ENCODE data around the gene SUSD4. TPM values are rescaled to one million over a fixed set of nuclear protein-coding genes. Genes with fewer than 3 reads are reported as not detected.
A peak's percentile ranks its signal among the peaks of the same experiment; 100 is the strongest.

SUSD4 gene
- total and polyA plus RNA-seq, 9 of the 15 experiments (the other 6 are each of a cell fraction or from before 2014, with no cell fraction given): 0.06 to 1.7 (median 0.09) TPM; not detected in 4

DNA sequence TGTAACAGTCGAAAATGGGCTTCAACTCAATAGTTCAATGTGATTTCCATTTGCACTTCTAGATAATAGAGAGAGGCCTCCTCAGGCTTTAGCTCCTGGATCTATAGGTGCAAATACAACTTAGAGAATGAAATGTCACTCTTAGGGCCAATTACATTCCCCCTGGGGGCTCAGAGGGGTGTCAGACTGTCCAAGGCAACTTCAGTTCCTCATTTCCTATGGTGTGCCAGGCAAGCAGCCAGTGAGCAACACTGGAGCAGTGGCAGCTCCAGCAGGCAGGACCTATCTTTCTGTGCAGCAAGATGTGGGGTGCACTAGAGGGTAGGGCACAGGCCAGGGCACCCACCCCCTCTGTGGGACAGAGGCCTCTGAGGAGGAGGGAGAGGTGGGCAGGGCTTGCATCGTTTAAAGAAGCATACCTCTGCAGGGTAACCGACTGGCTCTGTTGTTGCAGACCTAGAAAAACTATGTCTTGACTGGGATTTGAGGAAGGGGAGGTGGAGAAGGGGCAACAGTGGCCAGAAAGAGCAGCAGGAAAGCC is 97.3 kb downstream of the SUSD4 start:
- BruUV-seq (replicated peaks): no TSS peak

DNA sequence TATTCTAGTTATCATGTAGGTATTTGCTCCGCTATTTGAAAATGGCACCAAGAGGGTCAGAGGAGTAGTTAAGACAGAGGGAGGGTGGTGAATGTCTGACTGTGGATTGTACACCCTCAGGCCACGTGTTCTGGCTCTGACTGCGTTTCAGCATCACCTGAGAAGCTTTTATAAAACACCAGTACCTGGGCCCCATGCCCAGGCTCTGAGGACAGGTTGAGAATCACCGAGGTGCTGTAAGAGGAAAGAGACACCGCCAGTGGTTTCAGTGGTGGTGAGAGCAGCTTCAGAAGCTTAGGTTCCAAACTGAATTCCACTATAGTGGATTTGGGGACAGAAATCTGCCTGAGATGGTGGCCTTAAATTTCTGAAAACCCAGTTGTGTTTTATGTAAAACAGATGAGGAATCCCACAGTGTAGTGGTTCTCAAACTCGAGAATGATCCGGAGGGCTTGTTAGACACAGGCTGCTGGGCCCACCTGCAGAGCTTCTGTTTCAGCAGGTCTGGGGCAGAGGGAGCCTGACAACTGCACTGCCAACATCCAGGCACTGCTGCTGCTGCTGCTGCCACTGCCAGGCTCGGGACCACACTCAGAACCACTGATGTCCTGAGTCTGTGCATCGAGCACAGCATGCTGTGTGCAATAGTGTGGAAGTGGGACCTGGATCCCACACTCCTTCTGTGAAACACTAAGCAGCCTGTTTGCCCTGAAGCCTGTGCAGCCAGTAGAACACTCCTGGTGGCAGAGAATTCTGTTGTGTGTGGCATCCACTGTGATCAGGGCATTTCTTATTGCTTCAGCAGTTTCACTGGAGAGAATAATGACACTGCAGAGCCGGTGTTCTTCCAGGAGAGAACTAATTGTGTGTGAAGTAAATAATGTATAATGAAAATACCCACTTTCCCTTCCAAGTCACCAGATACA is 98.7 kb downstream of the SUSD4 start:
- H3K9me1 ChIP-seq (ENCODE audit: control insufficient read depth, insufficient read depth, low read length): no peaks in the 10 kb centered on the region
- H3K4me1 ChIP-seq (replicated peaks in 1 of 2; ENCODE audit: control insufficient read depth in 2 of 2, insufficient read depth in 2 of 2, low read length in 2 of 2): peaks cover 0 to 20% of the 10 kb centered on the region in 2 experiments; a peak in 4 of 5 replicates
- no peaks in the 10 kb centered on the region for H3K79me2 ChIP-seq (ENCODE audit: control insufficient read depth, insufficient read depth, low read length)
- BruUV-seq (replicated peaks): no TSS peak
- no peak for TF ChIP-seq POLR2AphosphoS2 (IDR thresholded peaks at IDR 0.05; ENCODE audit: low read length)
- TF ChIP-seq CXXC5 (CRISPR knock-in tag; IDR thresholded peaks at IDR 0.05): 0 out of 2 replicates have a peak, but pooled peaks have one; percentile 3
- TF ChIP-seq ZNF274 (IDR thresholded peaks at IDR 0.05; ENCODE audit: borderline replicate concordance, low read depth, low read length): no peak
- no peak for TF ChIP-seq XRCC3 (IDR thresholded peaks at IDR 0.05)
- TF ChIP-seq ZNF311 (CRISPR knock-in tag; IDR thresholded peaks at IDR 0.05): no peak
- TF ChIP-seq, protein P1, sequence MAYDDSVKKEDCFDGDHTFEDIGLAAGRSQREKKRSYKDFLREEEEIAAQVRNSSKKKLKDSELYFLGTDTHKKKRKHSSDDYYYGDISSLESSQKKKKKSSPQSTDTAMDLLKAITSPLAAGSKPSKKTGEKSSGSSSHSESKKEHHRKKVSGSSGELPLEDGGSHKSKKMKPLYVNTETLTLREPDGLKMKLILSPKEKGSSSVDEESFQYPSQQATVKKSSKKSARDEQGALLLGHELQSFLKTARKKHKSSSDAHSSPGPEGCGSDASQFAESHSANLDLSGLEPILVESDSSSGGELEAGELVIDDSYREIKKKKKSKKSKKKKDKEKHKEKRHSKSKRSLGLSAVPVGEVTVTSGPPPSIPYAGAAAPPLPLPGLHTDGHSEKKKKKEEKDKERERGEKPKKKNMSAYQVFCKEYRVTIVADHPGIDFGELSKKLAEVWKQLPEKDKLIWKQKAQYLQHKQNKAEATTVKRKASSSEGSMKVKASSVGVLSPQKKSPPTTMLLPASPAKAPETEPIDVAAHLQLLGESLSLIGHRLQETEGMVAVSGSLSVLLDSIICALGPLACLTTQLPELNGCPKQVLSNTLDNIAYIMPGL (CRISPR knock-in tag; IDR thresholded peaks at IDR 0.05): no peak
- CTCF ChIA-PET (ENCODE audit: low intra/inter-chr PET ratio): no interaction called here
- WGBS (ENCODE audit: insufficient coverage, low coverage, missing lambda C conversion rate): 28% methylated on average over 10 of the region's 10 CpGs
- H3K4me2 ChIP-seq (ENCODE audit: insufficient read depth, low read length): no peak overlapping the region
- H3K9me3 ChIP-seq (replicated peaks; ENCODE audit: control insufficient read depth, insufficient read depth, low read depth, low read length): no peaks in the 10 kb centered on the region
- in situ Hi-C loops (cut with MboI): no loop called here
- H4K20me1 ChIP-seq (replicated peaks; ENCODE audit: control insufficient read depth, insufficient read depth, low read length): no peaks in the 10 kb centered on the region
- no peak overlapping the region for H3K27ac ChIP-seq (ENCODE audit: extremely low read depth, low read depth, low read length)
- intact Hi-C loops (cut with micrococcal nuclease): no loop called here
- no peak overlapping the region for H3K4me3 ChIP-seq
- H3K36me3 ChIP-seq (ENCODE audit: control insufficient read depth, insufficient read depth, low read length): no peaks in the 10 kb centered on the region
- H2AFZ ChIP-seq (ENCODE audit: low read depth, low read length): no peak overlapping the region; the same call in 1 of the 2 replicates
- peak overlapping the region in 1 of 2 experiments; percentile 29; a peak in 1 of 4 replicates for H3K9ac ChIP-seq (ENCODE audit: insufficient read depth in 1 of 2, low read depth in 2 of 2, low read length in 2 of 2)
- peaks cover 0 to 20% of the 10 kb centered on the region in 2 experiments; a peak in 1 of 5 replicates for H3K27me3 ChIP-seq (ENCODE audit: control insufficient read depth in 2 of 2, insufficient read depth in 2 of 2, low read length in 2 of 2)
- POLR2A ChIA-PET: interaction anchor here (1.3 to 2.0 kb wide), 2 partner anchors 9 to 11 kb away, joined by 3 to 5 read pairs; no protein-coding TSS in a partner anchor
- FAIRE-seq (no peak), DNase-seq (ENCODE audit: extremely low read depth in 1 of 4, low spot score in 3 of 4) (no peak), ATAC-seq (peak; percentile 12)

More for the DNA sequence above, 97.3 kb downstream of the SUSD4 start:
- in situ Hi-C loops (cut with MboI) (no loop called here), intact Hi-C loops (cut with micrococcal nuclease) (no loop called here)
- H3K4me2 ChIP-seq (ENCODE audit: insufficient read depth, low read length): no peak overlapping the region
- ChIA-PET POLR2A (interaction anchor here (1.4 kb wide), 1 partner anchor 10 kb away, joined by 3 read pairs; no protein-coding TSS in a partner anchor), CTCF (ENCODE audit: low intra/inter-chr PET ratio) (no interaction called here)
- H4K20me1 ChIP-seq (replicated peaks; ENCODE audit: control insufficient read depth, insufficient read depth, low read length): no peaks in the 10 kb centered on the region
- no peak for DNase-seq (ENCODE audit: extremely low read depth in 1 of 4, low spot score in 3 of 4)
- no peak overlapping the region for H3K9ac ChIP-seq (ENCODE audit: insufficient read depth in 1 of 2, low read depth in 2 of 2, low read length in 2 of 2)
- FAIRE-seq: no peak
- H3K9me1 ChIP-seq (ENCODE audit: control insufficient read depth, insufficient read depth, low read length): no peaks in the 10 kb centered on the region
- no peaks in the 10 kb centered on the region for H3K9me3 ChIP-seq (replicated peaks; ENCODE audit: control insufficient read depth, insufficient read depth, low read depth, low read length)
- no peak overlapping the region for H3K27ac ChIP-seq (ENCODE audit: extremely low read depth, low read depth, low read length)
- no peak overlapping the region for H3K4me3 ChIP-seq
- H3K4me1 ChIP-seq (replicated peaks in 1 of 2; ENCODE audit: control insufficient read depth in 2 of 2, insufficient read depth in 2 of 2, low read length in 2 of 2): peaks cover 0 to 20% of the 10 kb centered on the region in 2 experiments; a peak in 4 of 5 replicates
- no peaks in the 10 kb centered on the region for H3K79me2 ChIP-seq (ENCODE audit: control insufficient read depth, insufficient read depth, low read length)
- TF ChIP-seq SPI1 (IDR thresholded peaks at IDR 0.05; ENCODE audit: borderline replicate concordance, low read depth, low read length): peak; percentile 71; the same call in 1 of the 2 replicates
- no peak for TF ChIP-seq ZNF445 (CRISPR knock-in tag; IDR thresholded peaks at IDR 0.05; ENCODE audit: low read depth)
- ATAC-seq: no peak
- 21% methylated on average over 3 of the region's 3 CpGs for WGBS (ENCODE audit: insufficient coverage, low coverage, missing lambda C conversion rate)
- peaks cover 0 to 14% of the 10 kb centered on the region in 2 experiments; a peak in 1 of 5 replicates for H3K27me3 ChIP-seq (ENCODE audit: control insufficient read depth in 2 of 2, insufficient read depth in 2 of 2, low read length in 2 of 2)
- H2AFZ ChIP-seq (ENCODE audit: low read depth, low read length): no peak overlapping the region
- H3K36me3 ChIP-seq (ENCODE audit: control insufficient read depth, insufficient read depth, low read length): no peaks in the 10 kb centered on the region

Measured in K562 (cell line).